HUES48 (cell line): ENCODE results near the gene TP53INP2.
A peak's percentile ranks its signal among the peaks of the same experiment; 100 is the strongest.

Experiments used
- H3K27ac ChIP-seq: one replicate; pipeline ENCODE4 v1.7.0; 2013; ENCODE audit warnings: low read depth, low read length, inconsistent platforms
- H3K27me3 ChIP-seq: 2 replicates; pipeline ENCODE4 v1.6.1; 2013; ENCODE audit warnings: mild to moderate bottlenecking, low read length; ENCODE audit not compliant: control insufficient read depth, insufficient read depth
- H3K36me3 ChIP-seq: 2 replicates; pipeline ENCODE4 v1.6.1; 2013; ENCODE audit warnings: low read length; ENCODE audit not compliant: control insufficient read depth, insufficient read depth
- H3K4me1 ChIP-seq: 2 replicates; pipeline ENCODE4 v1.6.1; 2013; ENCODE audit warnings: mild to moderate bottlenecking, low read length; ENCODE audit not compliant: control insufficient read depth, insufficient read depth
- H3K4me3 ChIP-seq: 2 replicates; pipeline ENCODE4 v1.5.1; 2013; ENCODE audit warnings: mild to moderate bottlenecking, low read depth, low read length
- H3K9ac ChIP-seq: 2 replicates; pipeline ENCODE4 v1.6.1; 2013; ENCODE audit warnings: mild to moderate bottlenecking, low read depth, low read length, moderate library complexity
- H3K9me3 ChIP-seq: 2 replicates; pipeline ENCODE4 v1.6.1; 2013; ENCODE audit warnings: low read length; ENCODE audit not compliant: control insufficient read depth, insufficient read depth

Gene TP53INP2

GRCh38 chr20:34706302-34706875, 2.2 kb downstream of the TP53INP2 start:
- no peaks in the 10 kb centered on the region for H3K36me3 ChIP-seq
- no peak overlapping the region for H3K27ac ChIP-seq
- H3K9ac ChIP-seq: no peak overlapping the region
- H3K27me3 ChIP-seq: peaks cover 30% of the 10 kb centered on the region
- H3K4me3 ChIP-seq: no peak overlapping the region
- H3K9me3 ChIP-seq: no peaks in the 10 kb centered on the region
- peaks cover 8% of the 10 kb centered on the region for H3K4me1 ChIP-seq

DNA sequence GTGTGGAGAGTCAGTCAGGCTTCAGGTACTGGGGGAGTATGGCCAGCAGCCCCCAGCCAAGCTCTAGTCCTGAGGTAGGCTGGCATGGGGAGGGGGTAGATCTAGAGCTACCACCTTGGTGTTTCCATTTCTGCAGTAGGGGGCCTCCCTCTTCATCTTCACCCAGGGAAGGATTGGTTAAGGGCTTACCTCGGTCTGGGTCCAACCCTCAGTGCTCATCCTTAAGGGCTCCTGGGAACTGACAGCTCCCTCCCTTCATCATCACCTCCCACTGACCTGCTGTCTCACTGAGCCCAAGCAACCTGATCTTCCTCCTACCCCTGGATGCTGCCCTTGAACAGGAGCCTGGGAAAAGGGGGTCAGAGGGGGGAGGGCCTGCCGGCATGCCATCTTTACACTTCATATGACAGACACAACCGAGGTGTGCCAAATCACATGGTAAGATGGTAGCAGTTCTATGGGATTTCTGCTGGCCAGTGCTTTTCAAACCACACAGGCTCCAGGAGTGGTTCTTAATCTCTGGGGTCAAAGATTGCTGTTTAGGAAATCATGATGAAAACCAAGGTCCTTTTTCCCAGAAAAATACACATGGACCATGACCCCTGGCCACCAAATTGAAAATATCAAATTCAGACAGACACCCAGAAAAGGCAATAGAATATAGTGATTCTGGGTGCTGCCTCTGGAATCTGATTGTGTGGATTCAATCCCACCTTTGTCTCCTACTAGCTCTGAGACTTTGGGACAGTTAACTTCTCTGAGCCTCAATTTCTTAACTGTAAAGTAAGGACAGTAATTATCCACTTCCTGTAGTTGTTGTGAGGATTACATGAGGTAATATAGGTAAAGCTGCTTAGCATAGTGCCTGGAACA, 3.0 kb downstream of the TP53INP2 start:
- H3K27me3 ChIP-seq: peaks cover 35% of the 10 kb centered on the region
- no peaks in the 10 kb centered on the region for H3K9me3 ChIP-seq
- H3K9ac ChIP-seq: no peak overlapping the region
- no peak overlapping the region for H3K27ac ChIP-seq
- no peaks in the 10 kb centered on the region for H3K36me3 ChIP-seq
- H3K4me1 ChIP-seq: peaks cover 8% of the 10 kb centered on the region
- H3K4me3 ChIP-seq: no peak overlapping the region

- Histone ChIP-seq H3K4me3 (peak overlapping the region; percentile 85), H3K36me3 (no peaks in the 10 kb centered on the region), H3K27me3 (peaks cover 25% of the 10 kb centered on the region), H3K27ac (no peak overlapping the region), H3K9me3 (no peaks in the 10 kb centered on the region), H3K9ac (no peak overlapping the region; the same call in 1 of the 2 replicates), H3K4me1 (peaks cover 8% of the 10 kb centered on the region)
These were observed 4.5 kb downstream of the TP53INP2 start for GRCh38 chr20:34708621-34709043.

GRCh38 chr20:34709044-34709830, 5.1 kb downstream of the TP53INP2 start:
- H3K9me3 ChIP-seq: no peaks in the 10 kb centered on the region
- H3K36me3 ChIP-seq: no peaks in the 10 kb centered on the region
- H3K27me3 ChIP-seq: peaks cover 23% of the 10 kb centered on the region
- H3K27ac ChIP-seq: peak overlapping the region; percentile 34
- peak overlapping the region; percentile 85 for H3K4me3 ChIP-seq
- peak overlapping the region; percentile 20; the same call in 1 of the 2 replicates for H3K9ac ChIP-seq
- H3K4me1 ChIP-seq: peaks cover 8% of the 10 kb centered on the region

DNA sequence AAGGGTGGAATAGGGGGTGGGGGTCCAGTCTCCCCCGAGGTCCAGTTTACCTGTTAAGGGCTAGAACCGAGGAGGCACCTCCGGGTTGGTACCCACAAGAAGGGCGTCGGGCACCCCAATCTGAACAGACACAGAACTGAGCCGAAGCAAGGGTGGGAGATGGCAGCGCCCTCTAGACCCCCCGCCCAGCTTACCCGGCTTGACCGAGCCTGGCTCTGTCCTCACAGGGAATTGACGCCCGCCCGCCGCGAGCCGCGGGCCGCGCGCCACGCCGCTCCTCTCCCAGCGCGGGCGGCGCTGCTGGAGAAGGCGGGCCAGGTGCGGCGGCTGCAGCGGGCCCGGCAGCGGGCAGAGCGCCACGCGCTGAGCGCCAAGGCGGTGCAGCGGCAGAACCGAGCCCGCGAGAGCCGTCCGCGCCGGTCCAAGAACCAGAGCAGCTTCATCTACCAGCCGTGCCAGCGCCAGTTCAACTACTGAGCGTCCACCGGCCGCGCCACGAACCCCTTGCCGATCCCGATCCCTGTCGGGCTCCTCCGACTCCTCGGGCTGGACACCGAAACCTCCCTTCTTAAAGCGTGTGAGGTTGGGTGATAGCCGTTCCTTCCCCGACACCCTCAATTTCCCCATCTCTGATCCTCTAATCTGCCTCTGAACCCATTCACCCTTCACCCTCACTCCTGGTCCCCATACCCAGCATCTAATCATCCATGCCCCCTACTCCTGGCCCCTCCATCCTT, 5.9 kb downstream of the TP53INP2 start:
- Histone ChIP-seq H3K27ac (no peak overlapping the region), H3K9ac (no peak overlapping the region), H3K4me3 (peak overlapping the region; percentile 85), H3K36me3 (no peaks in the 10 kb centered on the region), H3K27me3 (peaks cover 23% of the 10 kb centered on the region), H3K4me1 (peaks cover 7% of the 10 kb centered on the region), H3K9me3 (no peaks in the 10 kb centered on the region)

GRCh38 chr20:34710568-34710839, 6.4 kb downstream of the TP53INP2 start:
- no peak overlapping the region for H3K27ac ChIP-seq
- no peaks in the 10 kb centered on the region for H3K36me3 ChIP-seq
- H3K9ac ChIP-seq: no peak overlapping the region
- peaks cover 23% of the 10 kb centered on the region for H3K27me3 ChIP-seq
- H3K4me3 ChIP-seq: peak overlapping the region; percentile 85
- H3K4me1 ChIP-seq: 0 out of 2 replicates have a peak, but pooled peaks cover 3% of the 10 kb centered on the region
- no peaks in the 10 kb centered on the region for H3K9me3 ChIP-seq

DNA sequence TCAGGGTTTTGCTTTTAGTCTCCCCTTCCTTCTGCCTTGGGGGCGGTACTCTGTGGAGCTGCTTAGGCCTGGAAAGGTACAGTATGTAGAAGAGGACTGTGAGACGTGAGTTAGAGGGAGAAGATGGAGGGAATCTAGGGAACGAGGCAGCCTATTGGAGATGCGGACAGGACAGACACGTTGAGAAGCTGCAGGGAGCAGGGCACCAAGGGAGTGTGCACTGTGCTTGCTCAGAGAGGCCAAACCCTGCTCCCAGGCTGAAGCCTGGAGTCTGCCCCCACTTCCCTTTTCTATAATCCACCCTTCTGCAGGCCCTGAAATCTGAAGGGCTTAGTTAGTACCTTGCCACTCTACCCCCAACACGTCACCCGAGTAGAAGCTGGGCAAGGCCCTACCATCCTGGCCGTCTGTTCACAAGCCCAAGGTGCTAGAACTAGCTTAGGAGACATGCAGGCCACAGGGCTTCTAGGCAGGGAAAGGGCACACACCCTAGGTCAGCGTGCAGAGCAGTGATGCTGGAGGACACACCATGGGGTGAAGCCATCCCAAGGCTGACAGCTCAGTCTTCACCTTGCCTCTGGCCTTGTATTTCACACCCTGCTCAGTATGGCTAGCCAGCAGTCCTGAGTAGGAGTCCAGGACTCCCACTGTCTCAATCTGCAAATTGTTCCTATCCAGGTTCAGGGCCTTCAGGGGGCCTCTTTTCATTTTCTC, 6.9 kb downstream of the TP53INP2 start:
- Histone ChIP-seq H3K9ac (no peak overlapping the region), H3K9me3 (no peaks in the 10 kb centered on the region), H3K4me1 (0 out of 2 replicates have a peak, but pooled peaks cover 3% of the 10 kb centered on the region), H3K27me3 (peaks cover 23% of the 10 kb centered on the region), H3K36me3 (no peaks in the 10 kb centered on the region), H3K4me3 (no peak overlapping the region), H3K27ac (no peak overlapping the region)

- Histone ChIP-seq H3K4me1 (0 out of 2 replicates have a peak, but pooled peaks cover 3% of the 10 kb centered on the region), H3K4me3 (no peak overlapping the region), H3K36me3 (no peaks in the 10 kb centered on the region), H3K9me3 (no peaks in the 10 kb centered on the region), H3K27me3 (peaks cover 23% of the 10 kb centered on the region), H3K27ac (no peak overlapping the region), H3K9ac (no peak overlapping the region)
These were observed 7.8 kb downstream of the TP53INP2 start for GRCh38 chr20:34711813-34712430.

DNA sequence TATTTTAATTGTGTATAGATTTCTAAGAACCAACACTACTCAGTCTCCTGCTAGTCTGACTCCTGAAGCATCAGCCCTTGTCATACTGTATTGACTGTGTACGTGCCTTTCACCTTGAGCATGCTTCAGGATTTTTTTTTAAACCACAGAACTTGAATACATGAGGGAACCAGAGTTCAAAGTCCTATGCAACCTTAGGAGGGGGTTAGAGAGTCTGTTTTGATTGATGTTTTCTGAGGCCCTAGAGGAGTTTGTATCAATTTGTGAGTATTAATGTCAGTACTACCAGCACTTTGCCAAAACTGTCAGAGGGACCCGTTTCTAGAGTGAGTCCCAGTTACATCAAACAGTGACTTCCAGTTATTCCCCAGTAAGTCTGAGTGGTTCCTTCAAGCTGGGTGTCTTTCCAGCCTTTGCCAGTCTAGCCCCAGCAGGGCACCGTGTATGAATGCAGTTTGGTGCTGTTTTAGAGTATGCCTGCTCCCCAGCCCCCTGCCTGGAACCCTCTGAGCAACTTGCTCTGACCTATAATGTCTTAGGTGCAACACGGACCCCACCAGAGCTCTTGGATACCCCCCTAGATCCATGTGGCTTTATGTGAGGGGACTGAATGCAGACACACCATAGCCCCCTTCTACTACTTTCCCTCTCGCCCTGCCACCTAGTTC, 8.5 kb downstream of the TP53INP2 start:
- Histone ChIP-seq H3K36me3 (no peaks in the 10 kb centered on the region), H3K27ac (no peak overlapping the region), H3K9me3 (no peaks in the 10 kb centered on the region), H3K4me1 (0 out of 2 replicates have a peak, but pooled peaks cover 3% of the 10 kb centered on the region), H3K27me3 (peaks cover 23% of the 10 kb centered on the region), H3K4me3 (no peak overlapping the region), H3K9ac (no peak overlapping the region)
